ENCODE measurements around the gene CARD9. TPM values are rescaled to one million over a fixed set of nuclear protein-coding genes. Genes with fewer than 3 reads are reported as not detected.
A peak's percentile ranks its signal among the peaks of the same experiment; 100 is the strongest.

The CARD9 gene
- total RNA-seq, 1 experiment from 2014 or later: 5.6 TPM

GRCh38 chr9:136329636-136330405 is 43.6 kb downstream of the CARD9 start:
- Mint-ChIP-seq H3K27me3 (ENCODE audit: low read depth) (no peaks in the 10 kb centered on the region), H3K27ac (peak overlapping the region in 1 of 3 experiments; percentile 40; a peak in 1 of 7 replicates), H3K4me1 (peaks cover 9 to 11% of the 10 kb centered on the region in 2 experiments), H3K9me3 (no peaks in the 10 kb centered on the region), H3K36me3 (ENCODE audit: insufficient read depth in 1 of 3, low read depth in 3 of 3) (no peaks in the 10 kb centered on the region; a peak in 1 of 7 replicates), H3K4me3 (no peak overlapping the region)
- Histone ChIP-seq H3K23me2 (ENCODE audit: insufficient read length, low read depth, low read length, poor library complexity, severe bottlenecking) (no peaks in the 10 kb centered on the region), H3T11ph (ENCODE audit: low read length) (no peak overlapping the region), H3K18ac (ENCODE audit: insufficient read length, low read depth, low read length) (no peak overlapping the region), H2BK20ac (ENCODE audit: low read depth, low read length, poor library complexity, severe bottlenecking) (no peak overlapping the region), H3K4ac (ENCODE audit: low read depth, low read length) (no peak overlapping the region), H2BK15ac (ENCODE audit: low read depth, low read length) (no peak overlapping the region), H3K79me1 (ENCODE audit: insufficient read depth, low read depth, low read length, poor library complexity, severe bottlenecking) (peaks cover 2% of the 10 kb centered on the region), H3K4me1 (ENCODE audit: insufficient read depth, low read length) (peaks cover 4% of the 10 kb centered on the region; the same call in 1 of the 2 replicates), H2AFZ (ENCODE audit: low read length) (no peak overlapping the region), H2AK5ac (ENCODE audit: insufficient read length, low read length) (no peak overlapping the region), H4K91ac (ENCODE audit: insufficient read length, low read depth, low read length) (no peak overlapping the region), H2BK12ac (ENCODE audit: insufficient read length, low read depth, low read length) (no peak overlapping the region), H3K4me2 (ENCODE audit: insufficient read depth, insufficient read length, low read length) (no peak overlapping the region), H3K56ac (ENCODE audit: insufficient read length, low read depth, low read length) (no peak overlapping the region), H3K14ac (ENCODE audit: insufficient read depth, low read length) (no peak overlapping the region), H3K27ac (ENCODE audit: insufficient read length, low read depth, low read length) (no peak overlapping the region), H3K23ac (ENCODE audit: insufficient read length, low read depth, low read length) (no peak overlapping the region), H3K9ac (ENCODE audit: extremely low read depth, insufficient read length, low read length) (no peak overlapping the region), H2BK5ac (ENCODE audit: insufficient read length, low read length) (no peak overlapping the region), H3K79me2 (ENCODE audit: insufficient read depth, low read length) (peaks cover 2% of the 10 kb centered on the region; the same call in 1 of the 2 replicates), H2BK120ac (ENCODE audit: low read depth, low read length, poor library complexity, severe bottlenecking) (no peak overlapping the region), H4K8ac (replicated peaks; ENCODE audit: insufficient read length, low read depth, low read length) (no peak overlapping the region), H4K20me1 (ENCODE audit: control insufficient read depth, insufficient read depth, insufficient read length) (no peaks in the 10 kb centered on the region), H3K9me3 (ENCODE audit: control insufficient read depth, low read depth, low read length) (no peaks in the 10 kb centered on the region), H3K27me3 (ENCODE audit: insufficient read depth, low read length) (no peaks in the 10 kb centered on the region), H4K5ac (ENCODE audit: insufficient read length, low read depth, low read length) (no peak overlapping the region)
- DNase-seq: no peak
- no peak for TF ChIP-seq CTCF (conservative IDR thresholded peaks at IDR 0.05)
- no CpG with 5 or more reads among the region's 23 CpGs for WGBS (ENCODE audit: extremely low coverage, insufficient read length, low lambda C conversion rate)

All from H9 (cell line).